Progenitor cell of endocrine pancreas (in vitro differentiated cells): ENCODE measurements around the gene NBAS. TPM values are rescaled to one million over a fixed set of nuclear protein-coding genes. Genes with fewer than 3 reads are reported as not detected.

Source experiments
- DNase-seq: peaks from one replicate; pipeline ENCODE4 v3.0.0; 2021; ENCODE audit warnings: low spot score; ENCODE audit not compliant: unreplicated experiment
- H3K27ac Mint-ChIP-seq: 2 replicates; pipeline ENCODE4 v1.8.0; 2021; ENCODE audit warnings: mild to moderate bottlenecking, moderate library complexity, mixed read lengths
- H3K27me3 Mint-ChIP-seq: 2 replicates; pipeline ENCODE4 v1.8.0; 2021; ENCODE audit warnings: mixed read lengths
- H3K36me3 Mint-ChIP-seq: 2 replicates; pipeline ENCODE4 v1.8.0; 2022; ENCODE audit warnings: mixed read lengths; ENCODE audit not compliant: insufficient read depth
- H3K4me1 Mint-ChIP-seq: 2 replicates; pipeline ENCODE4 v1.8.0; 2021; ENCODE audit warnings: low read depth, mixed read lengths
- H3K4me3 Mint-ChIP-seq: 2 replicates; pipeline ENCODE4 v1.8.0; 2021; ENCODE audit warnings: low read depth, mild to moderate bottlenecking, moderate library complexity, mixed read lengths
- H3K9me3 Mint-ChIP-seq: 2 replicates; pipeline ENCODE4 v1.8.0; 2021; ENCODE audit warnings: low read depth, mixed read lengths
- CTCF ChIP-seq: fragments of 200-600 bp; sonication (generic); IDR thresholded peaks from one replicate; pipeline ENCODE4 v1.5.0; 2021; ENCODE audit warnings: antibody characterized with exemption, mild to moderate bottlenecking; ENCODE audit not compliant: unreplicated experiment
- total RNA-seq: library from RNA; stranded (reverse); gene quantifications from 2 replicates; pipeline ENCODE4 v1.2.1, GENCODE V29; 2021

Gene NBAS
- total RNA-seq, 1 donor from 2014 or later, result 63.0 TPM

- peaks cover 15% of the 10 kb centered on the region for H3K4me1 Mint-ChIP-seq
These were observed 391.6 kb downstream of the NBAS start for GRCh38 chr2:15169326-15170069.

GRCh38 chr2:15168116-15168515 is 393.0 kb downstream of the NBAS start:
- Mint-ChIP-seq H3K27ac (no peak overlapping the region), H3K4me3 (no peak overlapping the region), H3K4me1 (peaks cover 10% of the 10 kb centered on the region), H3K9me3 (no peaks in the 10 kb centered on the region), H3K36me3 (peaks cover 5% of the 10 kb centered on the region), H3K27me3 (no peaks in the 10 kb centered on the region)
- no peak for DNase-seq
- TF ChIP-seq CTCF, result no peak

More at GRCh38 chr2:15169326-15170069, 391.6 kb downstream of the NBAS start:
- peak overlapping the region; percentile 17 for H3K27ac Mint-ChIP-seq
- H3K36me3 Mint-ChIP-seq, result peaks cover 5% of the 10 kb centered on the region
- no peaks in the 10 kb centered on the region for H3K27me3 Mint-ChIP-seq
- TF ChIP-seq CTCF, result no peak
- H3K4me3 Mint-ChIP-seq, result no peak overlapping the region
- DNase-seq, result no peak
- no peaks in the 10 kb centered on the region for H3K9me3 Mint-ChIP-seq

- Mint-ChIP-seq H3K27ac (no peak overlapping the region), H3K36me3 (peaks cover 5% of the 10 kb centered on the region), H3K4me1 (peaks cover 15% of the 10 kb centered on the region), H3K27me3 (no peaks in the 10 kb centered on the region), H3K4me3 (no peak overlapping the region), H3K9me3 (no peaks in the 10 kb centered on the region)
- no peak for DNase-seq
- TF ChIP-seq CTCF, result no peak
These were observed 394.3 kb downstream of the NBAS start for GRCh38 chr2:15166878-15167277.

- no peak overlapping the region for H3K27ac Mint-ChIP-seq
- no peak for DNase-seq
- no peak for TF ChIP-seq CTCF
- peaks cover 16% of the 10 kb centered on the region for H3K4me1 Mint-ChIP-seq
- H3K27me3 Mint-ChIP-seq, result no peaks in the 10 kb centered on the region
- no peaks in the 10 kb centered on the region for H3K9me3 Mint-ChIP-seq
- H3K36me3 Mint-ChIP-seq, result peaks cover 2% of the 10 kb centered on the region
- H3K4me3 Mint-ChIP-seq, result no peak overlapping the region
These were observed 397.8 kb downstream of the NBAS start for GRCh38 chr2:15163326-15163725.

- H3K27ac Mint-ChIP-seq, result no peak overlapping the region
- no peak for TF ChIP-seq CTCF
- H3K9me3 Mint-ChIP-seq, result no peaks in the 10 kb centered on the region
- no peak overlapping the region for H3K4me3 Mint-ChIP-seq
- H3K4me1 Mint-ChIP-seq, result peaks cover 22% of the 10 kb centered on the region
- peaks cover 2% of the 10 kb centered on the region for H3K36me3 Mint-ChIP-seq
- no peaks in the 10 kb centered on the region for H3K27me3 Mint-ChIP-seq
- no peak for DNase-seq
These were observed 398.5 kb downstream of the NBAS start for GRCh38 chr2:15162620-15163019.
